ENCODE data around the gene PPEF2.
"Not testable (repeated sequence)": the region's sequence is repeated elsewhere in the genome, so short reads cannot be mapped to it uniquely, and the experiment has no call there.

PPEF2 gene

GRCh38 chr4:75930152-75930551 is 27.9 kb upstream of the PPEF2 start:
- no peak overlapping the region for H3K4me2 ChIP-seq (ENCODE audit: low read depth, low read length, poor library complexity, severe bottlenecking)
- H3K9me3 ChIP-seq (ENCODE audit: insufficient read depth, low read depth, low read length), result no peaks in the 10 kb centered on the region
- no peak overlapping the region for H3K4me3 ChIP-seq (ENCODE audit: low read length, poor library complexity, severe bottlenecking)
- no peak overlapping the region for H2AFZ ChIP-seq (ENCODE audit: low read length)
- H3K79me2 ChIP-seq (ENCODE audit: insufficient read depth, low read length), result no peaks in the 10 kb centered on the region
- no peak for TF ChIP-seq EZH2phosphoT487 (IDR thresholded peaks at IDR 0.05; ENCODE audit: borderline replicate concordance)
- TF ChIP-seq CTCF (conservative IDR thresholded peaks at IDR 0.05; ENCODE audit: low read length), result no peak
- H3K36me3 ChIP-seq (ENCODE audit: insufficient read depth, low read length), result no peaks in the 10 kb centered on the region
- H4K20me1 ChIP-seq (ENCODE audit: insufficient read depth, low read length, poor library complexity, severe bottlenecking), result no peaks in the 10 kb centered on the region
- H3K9ac ChIP-seq (ENCODE audit: low read depth, low read length, poor library complexity, severe bottlenecking), result no peak overlapping the region
- H3K9me2 ChIP-seq (replicated peaks; ENCODE audit: low read depth, low read length), result no peaks in the 10 kb centered on the region
- no peaks in the 10 kb centered on the region for H3K4me1 ChIP-seq (ENCODE audit: insufficient read depth, low read length, poor library complexity, severe bottlenecking)
- H3K27me3 ChIP-seq (ENCODE audit: insufficient read depth, low read length, poor library complexity, severe bottlenecking), result no peaks in the 10 kb centered on the region
- H3F3A ChIP-seq (ENCODE audit: low read depth), result no peaks in the 10 kb centered on the region

- H3K4me2 ChIP-seq (ENCODE audit: low read depth, low read length, poor library complexity, severe bottlenecking); H3K4me1 ChIP-seq (ENCODE audit: insufficient read depth, low read length, poor library complexity, severe bottlenecking); H3K36me3 ChIP-seq (ENCODE audit: insufficient read depth, low read length); H3F3A ChIP-seq (ENCODE audit: low read depth); H3K4me3 ChIP-seq (ENCODE audit: low read length, poor library complexity, severe bottlenecking); H3K9ac ChIP-seq (ENCODE audit: low read depth, low read length, poor library complexity, severe bottlenecking); H3K9me2 ChIP-seq (replicated peaks; ENCODE audit: low read depth, low read length); H4K20me1 ChIP-seq (ENCODE audit: insufficient read depth, low read length, poor library complexity, severe bottlenecking); H3K9me3 ChIP-seq (ENCODE audit: insufficient read depth, low read depth, low read length); H2AFZ ChIP-seq (ENCODE audit: low read length); H3K27me3 ChIP-seq (ENCODE audit: insufficient read depth, low read length, poor library complexity, severe bottlenecking); H3K79me2 ChIP-seq (ENCODE audit: insufficient read depth, low read length): not testable (repeated sequence)
Observed at GRCh38 chr4:75924916-75925315, 22.7 kb upstream of the PPEF2 start.

GRCh38 chr4:75924309-75924827 is 22.1 kb upstream of the PPEF2 start:
- Histone ChIP-seq H3K9me3 (ENCODE audit: insufficient read depth, low read depth, low read length) (no peaks in the 10 kb centered on the region), H3K36me3 (ENCODE audit: insufficient read depth, low read length) (no peaks in the 10 kb centered on the region; the same call in 1 of the 2 replicates), H3K4me2 (ENCODE audit: low read depth, low read length, poor library complexity, severe bottlenecking) (no peak overlapping the region)

More at GRCh38 chr4:75924309-75924827, 22.1 kb upstream of the PPEF2 start:
- H4K20me1 ChIP-seq (ENCODE audit: insufficient read depth, low read length, poor library complexity, severe bottlenecking), result no peaks in the 10 kb centered on the region
- no peak overlapping the region for H2AFZ ChIP-seq (ENCODE audit: low read length)
- H3K9ac ChIP-seq (ENCODE audit: low read depth, low read length, poor library complexity, severe bottlenecking), result no peak overlapping the region
- no peaks in the 10 kb centered on the region for H3K9me2 ChIP-seq (replicated peaks; ENCODE audit: low read depth, low read length)
- H3F3A ChIP-seq (ENCODE audit: low read depth), result no peaks in the 10 kb centered on the region
- H3K79me2 ChIP-seq (ENCODE audit: insufficient read depth, low read length), result no peaks in the 10 kb centered on the region
- TF ChIP-seq EZH2phosphoT487 (IDR thresholded peaks at IDR 0.05; ENCODE audit: borderline replicate concordance) (no peak), CTCF (conservative IDR thresholded peaks at IDR 0.05; ENCODE audit: low read length) (no peak)
- H3K4me1 ChIP-seq (ENCODE audit: insufficient read depth, low read length, poor library complexity, severe bottlenecking), result no peaks in the 10 kb centered on the region
- H3K27me3 ChIP-seq (ENCODE audit: insufficient read depth, low read length, poor library complexity, severe bottlenecking), result no peaks in the 10 kb centered on the region
- no peak overlapping the region for H3K4me3 ChIP-seq (ENCODE audit: low read length, poor library complexity, severe bottlenecking)
